ENCODE measurements around the gene CATSPERD.

The CATSPERD gene

DNA sequence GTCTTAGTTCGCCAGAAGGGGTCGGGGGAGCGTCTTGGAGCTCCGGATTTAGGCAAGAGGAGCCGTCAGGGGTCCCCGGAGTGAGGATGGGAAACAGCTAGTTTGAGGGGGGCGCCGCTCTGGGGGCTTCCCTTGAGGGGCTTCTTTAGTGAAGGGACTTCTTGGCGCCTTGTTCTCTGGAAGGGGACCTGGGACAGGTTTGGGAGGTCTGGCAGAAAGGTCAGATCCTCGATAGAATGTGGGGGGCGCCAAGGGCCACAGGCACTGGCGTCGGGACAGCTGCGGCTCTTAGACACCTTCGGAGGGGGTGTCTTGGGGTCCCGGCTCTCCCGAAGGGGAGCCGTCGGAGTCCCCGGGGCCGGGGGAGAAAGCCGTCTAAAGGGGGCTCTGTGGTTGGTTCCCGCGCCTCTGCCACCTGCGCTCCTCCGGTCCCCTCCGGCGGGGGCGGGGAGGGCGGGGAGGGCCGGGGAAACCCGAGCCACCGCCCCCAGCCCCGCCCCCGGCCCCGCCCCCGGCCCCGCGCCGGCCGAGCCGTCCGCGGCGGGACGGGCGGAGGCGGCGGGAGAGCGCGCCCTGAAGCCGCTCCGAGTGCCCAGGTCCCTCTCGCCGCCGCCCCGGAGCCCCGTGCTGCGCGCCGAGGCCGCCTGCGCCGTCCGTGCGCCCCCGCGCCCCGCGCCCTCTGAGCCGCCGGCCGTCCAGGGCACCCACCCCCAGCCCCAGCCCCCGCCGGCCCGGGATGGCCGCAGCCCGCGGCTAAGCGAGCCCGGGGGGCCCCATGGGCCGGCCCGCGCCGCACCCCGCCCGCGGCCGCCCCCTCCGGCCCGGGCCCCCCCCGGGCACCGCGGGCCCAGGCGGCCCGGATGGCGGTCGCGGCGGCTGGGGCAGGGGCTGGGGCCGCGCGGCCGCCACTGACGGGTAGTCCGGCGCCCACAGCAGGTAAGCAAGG is 84.4 kb downstream of the CATSPERD start, which contains the start of gene NRTN:
TSS of gene NRTN (plus strand) at position 552 of the 946 bp plus-strand sequence. CDS start 19,099 bp downstream, outside the sequence.
- DNase-seq (ENCODE audit: low read depth in 2 of 2): peak in 1 of 2 donors; percentile 33

DNA sequence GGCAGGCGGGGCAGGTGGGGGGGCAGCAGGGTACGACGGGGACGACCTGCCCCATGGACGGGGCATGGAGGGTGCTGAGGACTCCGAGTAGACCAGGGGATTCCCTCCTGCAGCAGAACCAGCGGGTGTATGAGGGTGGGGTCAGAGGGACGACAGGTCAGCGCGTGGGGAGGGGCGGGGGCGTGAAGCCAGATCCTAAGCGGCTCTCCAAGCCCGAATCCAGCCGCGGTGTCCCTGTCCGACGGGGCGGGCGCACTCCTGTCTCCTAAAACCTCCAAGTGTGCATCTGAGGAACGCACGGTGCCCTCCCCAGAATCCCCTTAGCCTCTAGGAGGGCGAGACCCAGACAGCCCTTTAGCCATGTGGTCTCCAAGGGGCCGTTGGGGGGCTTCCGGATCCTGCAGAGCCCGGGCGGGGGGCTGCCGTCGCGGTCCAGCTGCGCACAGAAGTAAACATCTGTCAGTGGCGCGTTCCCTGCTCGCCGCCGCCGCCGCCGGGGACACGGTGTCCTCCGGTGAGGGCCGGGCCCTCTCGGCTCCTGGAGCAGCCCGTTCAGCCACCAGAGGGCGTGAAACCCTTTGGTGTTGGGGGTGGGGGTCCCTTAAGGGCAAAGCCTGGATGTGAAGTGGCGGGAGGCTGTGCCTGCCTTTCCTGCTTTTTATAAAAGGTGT is 85.2 kb downstream of the CATSPERD start:
- peak in 1 of 2 donors; percentile 31 for DNase-seq (ENCODE audit: low read depth in 2 of 2)

DNA sequence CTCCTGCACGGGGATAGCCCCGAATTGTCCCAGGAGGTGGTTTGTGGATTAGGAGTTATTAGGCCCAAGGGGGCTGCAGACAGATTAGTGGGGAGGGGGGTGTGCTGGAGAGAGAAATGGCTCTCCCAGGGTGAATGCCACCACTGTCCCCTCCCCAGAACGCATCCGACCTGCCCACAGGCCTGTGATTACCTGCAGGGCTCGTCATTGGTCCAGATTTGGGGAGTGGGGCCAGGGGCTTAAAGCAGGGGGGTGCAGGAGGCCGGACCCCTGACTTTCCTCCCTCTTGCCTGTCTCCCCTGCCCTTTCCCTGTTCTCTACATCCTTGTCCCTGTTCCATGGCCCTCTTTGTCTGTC is 85.7 kb downstream of the CATSPERD start:
- no peak for DNase-seq (ENCODE audit: low read depth in 2 of 2)

DNA sequence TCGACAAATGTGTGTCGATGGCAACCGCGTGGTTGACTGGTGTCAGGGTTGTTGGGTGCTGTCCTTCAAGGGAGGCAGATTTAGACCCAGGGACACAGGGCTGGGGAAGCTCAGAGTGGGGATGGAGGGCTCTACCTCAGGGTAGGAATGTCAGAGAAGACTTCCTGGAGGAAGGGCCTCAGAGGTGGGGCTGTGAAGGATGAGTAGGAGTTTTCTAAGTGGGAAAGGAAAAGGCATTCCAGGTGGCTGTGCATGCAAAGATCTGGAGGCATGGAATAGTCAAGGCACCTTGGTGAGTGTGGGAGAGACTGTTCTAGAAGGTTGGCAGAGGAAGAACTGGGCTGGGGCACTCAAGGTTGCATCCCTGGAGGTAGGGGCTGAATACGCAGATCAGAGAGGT is 86.5 kb downstream of the CATSPERD start:
- no peak for DNase-seq (ENCODE audit: low read depth in 2 of 2)

DNA sequence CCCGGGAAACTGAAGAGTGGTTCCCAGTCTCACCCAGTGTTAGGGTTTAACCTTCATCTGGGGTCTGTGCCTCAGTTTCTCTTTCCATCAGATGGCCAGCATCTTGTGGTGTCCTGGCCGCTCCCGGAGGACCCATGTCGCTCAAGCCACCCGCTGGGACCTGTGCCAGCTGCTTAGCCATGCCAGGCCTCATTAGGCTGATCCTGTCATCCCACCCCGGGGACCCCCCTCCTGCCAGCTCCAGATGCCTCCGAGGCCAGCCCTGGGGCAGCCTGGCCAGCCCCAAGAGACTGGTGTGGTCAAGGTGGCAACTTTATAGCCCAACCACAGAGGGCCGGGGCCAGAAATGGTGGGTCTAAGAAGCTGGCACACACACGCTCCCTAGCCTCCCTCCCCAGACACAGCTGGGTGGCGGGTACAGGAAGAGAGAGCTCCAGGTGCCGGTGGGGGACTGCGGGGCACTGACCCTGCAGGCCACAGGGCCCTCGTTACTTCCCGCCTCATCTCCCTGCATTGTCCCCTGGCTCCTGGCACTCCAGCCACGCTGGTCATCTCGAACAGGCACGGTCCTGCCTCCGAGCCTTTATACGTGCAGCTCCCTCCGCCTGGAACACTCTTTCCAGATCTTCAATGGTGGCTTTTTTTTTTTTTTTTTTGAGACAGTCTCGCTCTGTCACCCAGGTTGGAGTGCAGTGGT is 87.8 kb downstream of the CATSPERD start:
- no peak for DNase-seq (ENCODE audit: low read depth in 2 of 2)

DNA sequence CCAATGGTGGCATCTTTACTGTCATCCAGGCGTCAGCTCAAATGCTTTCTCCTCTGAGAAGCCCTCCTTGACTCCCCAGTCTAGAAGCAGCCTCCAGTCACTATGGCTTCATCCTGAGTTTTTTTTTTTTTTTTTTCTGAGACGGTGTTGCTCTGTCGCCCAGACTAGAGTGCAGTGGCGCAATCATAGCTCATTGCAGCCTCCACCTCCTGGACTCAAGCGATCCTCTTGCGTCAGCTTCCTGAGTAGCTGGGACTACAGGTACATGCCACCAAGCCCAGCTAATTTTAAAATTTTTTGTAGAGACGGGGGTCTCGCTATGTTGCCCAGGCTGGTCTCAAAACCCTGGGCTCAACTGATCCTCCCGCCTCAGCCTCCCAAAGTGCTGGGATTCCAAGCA is 88.6 kb downstream of the CATSPERD start:
- no peak for DNase-seq (ENCODE audit: low read depth in 2 of 2)

DNA sequence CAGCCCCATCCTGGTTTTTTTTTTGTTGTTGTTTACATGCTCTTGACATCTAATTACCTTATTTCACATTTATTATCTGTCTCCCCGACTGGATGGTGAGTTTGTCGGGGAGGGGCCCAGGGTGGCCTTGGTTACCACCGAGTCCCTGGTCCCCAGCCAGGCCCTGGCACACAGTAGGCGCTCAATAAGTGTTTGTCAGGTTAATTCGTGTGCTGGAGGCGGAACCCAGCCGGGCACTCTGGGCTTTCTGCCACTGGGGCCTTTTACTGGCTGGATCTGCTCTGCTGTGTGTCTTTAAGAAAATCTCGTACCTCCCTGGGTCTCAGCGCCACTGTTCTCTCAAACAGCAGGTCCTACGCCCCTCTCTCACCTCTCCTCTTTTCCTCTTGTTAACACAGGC is 89.0 kb downstream of the CATSPERD start:
- no peak for DNase-seq (ENCODE audit: low read depth in 2 of 2)

DNA sequence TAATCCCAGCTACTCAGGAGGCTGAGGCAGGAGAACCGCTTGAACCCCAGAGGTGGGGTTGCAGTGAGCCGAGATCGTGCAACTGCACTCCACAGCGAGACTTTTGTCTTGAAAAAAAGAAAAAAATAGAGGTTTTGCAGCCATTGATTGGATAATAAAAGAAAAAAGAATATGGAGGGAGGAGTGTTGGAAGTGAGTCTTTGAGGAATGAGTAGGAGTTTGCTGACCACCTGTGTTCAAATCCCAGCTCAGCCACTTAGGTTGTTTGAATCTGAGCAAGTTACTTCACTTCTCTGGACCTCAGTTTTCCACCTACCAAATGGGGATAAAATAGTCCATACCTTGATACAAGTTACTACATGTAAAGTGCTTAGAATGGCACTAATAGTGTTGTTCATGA is 90.7 kb downstream of the CATSPERD start:
- no peak for DNase-seq (ENCODE audit: low read depth in 2 of 2)

DNA sequence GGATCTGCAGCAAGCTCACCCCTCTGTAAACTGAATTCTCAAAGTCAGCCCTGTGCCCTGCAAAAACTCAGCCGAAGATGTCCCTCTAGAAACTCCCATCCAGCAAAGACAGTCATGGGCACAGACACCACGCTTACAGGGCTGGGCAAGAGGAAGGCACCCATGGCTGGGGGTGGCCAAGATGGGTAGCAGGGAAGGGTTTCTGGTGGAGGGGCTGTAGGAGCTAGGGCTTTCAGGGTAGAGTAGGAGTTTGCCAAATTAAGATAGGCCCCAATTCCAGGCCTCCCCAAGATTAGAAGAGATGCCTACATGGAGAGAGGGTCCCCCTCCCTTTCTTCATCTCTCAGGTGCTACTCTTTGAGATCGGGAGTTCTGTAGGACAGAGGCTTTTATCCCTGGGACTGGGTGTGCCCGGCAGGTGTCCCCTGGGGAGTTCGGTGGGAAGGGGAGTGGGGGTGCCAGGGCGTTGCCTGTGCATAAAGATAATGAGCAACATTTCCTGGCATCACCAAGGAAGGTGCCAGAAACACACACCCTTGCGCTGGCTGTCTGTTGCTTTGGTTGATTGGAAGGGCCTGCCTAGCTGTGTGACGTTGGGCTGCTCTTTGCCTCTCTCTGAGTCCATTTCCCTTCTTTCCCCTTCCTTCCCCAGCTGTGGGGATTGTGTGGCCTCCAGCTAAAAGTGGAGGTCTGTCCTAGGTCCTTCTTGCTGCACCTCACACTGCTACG is 93.8 kb downstream of the CATSPERD start:
- DNase-seq (ENCODE audit: low read depth in 2 of 2): no peak

DNA sequence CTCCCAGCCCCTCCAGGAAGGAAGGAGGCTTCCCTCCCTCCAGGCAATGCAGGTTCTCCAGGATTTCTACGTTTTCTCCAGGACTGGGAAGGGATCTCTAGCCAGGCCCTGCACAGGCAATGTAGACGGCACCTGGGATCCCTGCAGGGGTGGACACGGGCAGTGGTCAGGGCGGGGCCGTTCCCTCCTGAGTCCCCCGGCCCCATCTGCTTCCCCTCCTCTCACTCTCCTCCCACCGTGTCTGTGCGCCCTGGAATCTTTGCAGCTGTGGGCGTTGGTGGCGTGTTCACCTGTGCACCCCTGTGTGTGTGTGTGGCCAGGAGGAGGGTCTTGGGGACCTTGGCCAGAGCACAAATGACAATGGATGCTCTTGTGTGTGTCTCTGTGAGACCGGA is 94.4 kb downstream of the CATSPERD start:
- no peak for DNase-seq (ENCODE audit: low read depth in 2 of 2)

DNA sequence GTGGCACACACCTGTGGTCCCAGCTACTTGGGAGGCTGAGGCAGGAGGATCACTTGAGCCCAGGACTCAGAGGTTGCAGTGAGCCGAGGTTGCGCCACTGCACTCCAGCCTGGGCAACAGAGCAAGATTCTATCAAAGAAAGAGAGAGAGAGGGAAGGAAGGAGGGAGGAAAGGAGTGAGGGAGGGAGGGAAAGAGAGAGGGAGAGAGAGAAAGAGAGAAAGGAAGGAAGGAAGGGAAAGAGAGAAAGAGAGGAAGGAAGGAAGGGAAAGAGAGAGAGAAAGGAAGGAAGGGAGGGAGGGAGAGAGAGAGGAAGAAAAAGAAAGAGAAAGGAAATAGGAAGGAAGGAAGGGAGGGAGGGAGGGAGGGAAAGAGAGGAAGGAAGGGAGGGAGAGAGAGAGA is 96.8 kb downstream of the CATSPERD start:
- DNase-seq (ENCODE audit: low read depth in 2 of 2): no peak

DNA sequence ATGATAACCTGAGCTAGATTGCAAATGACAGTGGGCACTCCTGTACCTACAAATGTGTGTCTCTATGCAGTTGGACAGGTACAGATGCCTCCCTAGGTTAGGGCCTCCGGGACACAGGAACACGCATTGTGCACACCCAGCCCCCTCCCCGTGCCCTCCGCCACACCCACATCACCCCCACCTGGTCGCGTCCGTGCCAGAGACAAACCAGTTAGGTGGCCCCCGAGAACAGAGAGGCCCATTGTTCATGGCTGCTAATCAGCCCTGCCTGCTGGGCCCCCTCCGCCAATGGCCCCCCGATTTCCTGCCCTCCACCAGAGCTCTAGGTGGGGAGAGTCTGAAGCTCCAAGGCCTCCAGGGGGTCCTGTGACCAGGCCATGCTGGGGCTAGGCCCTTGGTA is 98.2 kb downstream of the CATSPERD start:
- no peak for DNase-seq (ENCODE audit: low read depth in 2 of 2)

DNA sequence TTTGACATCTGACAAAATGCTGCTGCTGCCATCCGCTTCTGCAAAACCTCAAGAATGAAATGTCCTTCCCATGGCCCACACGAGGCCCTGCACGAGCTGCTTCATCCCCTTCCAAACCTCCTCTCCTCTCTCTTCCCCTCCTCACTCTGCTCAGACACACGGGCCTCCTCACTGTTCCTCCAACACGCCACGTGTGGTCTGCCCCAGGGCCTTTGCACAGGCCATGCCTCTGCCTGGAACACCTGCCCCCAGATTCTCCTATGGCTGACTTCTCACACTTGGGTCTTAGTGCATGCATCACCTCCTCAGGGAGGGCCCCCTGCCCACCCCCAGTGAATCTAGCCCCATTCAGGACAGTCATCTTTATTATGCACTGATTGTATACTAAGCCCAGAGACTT is 100.3 kb downstream of the CATSPERD start:
- DNase-seq (ENCODE audit: low read depth in 2 of 2): no peak

DNA sequence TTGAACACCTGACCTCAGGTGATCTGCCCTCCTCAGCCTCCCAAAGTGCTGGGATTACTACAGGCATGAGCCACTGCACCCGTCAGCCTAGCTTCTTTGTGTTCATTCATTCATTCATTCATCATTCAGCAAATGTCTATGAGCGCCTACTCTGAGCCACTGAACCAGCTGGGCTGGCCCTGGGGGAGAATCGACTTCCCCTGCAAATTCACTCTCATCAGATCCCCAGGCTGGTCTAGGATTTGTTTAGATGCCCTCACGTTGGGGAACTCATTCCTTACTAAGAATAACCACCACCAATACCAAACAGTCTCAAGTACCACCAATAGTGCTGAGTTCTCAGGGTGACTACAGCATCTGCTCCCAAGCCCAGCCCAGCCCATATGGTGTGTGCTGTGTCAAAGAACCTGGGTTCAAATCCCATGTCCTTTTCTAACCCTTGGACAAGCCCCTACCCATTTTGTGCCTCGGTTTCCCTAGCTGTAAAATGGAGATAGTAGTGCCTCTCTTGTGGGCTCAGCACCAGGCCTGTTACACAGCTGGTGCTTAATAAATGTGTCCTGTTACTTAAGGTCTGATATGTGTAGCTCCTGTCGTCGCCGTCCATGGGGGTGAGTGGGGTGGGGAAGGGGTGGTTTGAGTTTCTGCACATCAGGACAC is 101.2 kb downstream of the CATSPERD start:
- no peak for DNase-seq (ENCODE audit: low read depth in 2 of 2)

DNA sequence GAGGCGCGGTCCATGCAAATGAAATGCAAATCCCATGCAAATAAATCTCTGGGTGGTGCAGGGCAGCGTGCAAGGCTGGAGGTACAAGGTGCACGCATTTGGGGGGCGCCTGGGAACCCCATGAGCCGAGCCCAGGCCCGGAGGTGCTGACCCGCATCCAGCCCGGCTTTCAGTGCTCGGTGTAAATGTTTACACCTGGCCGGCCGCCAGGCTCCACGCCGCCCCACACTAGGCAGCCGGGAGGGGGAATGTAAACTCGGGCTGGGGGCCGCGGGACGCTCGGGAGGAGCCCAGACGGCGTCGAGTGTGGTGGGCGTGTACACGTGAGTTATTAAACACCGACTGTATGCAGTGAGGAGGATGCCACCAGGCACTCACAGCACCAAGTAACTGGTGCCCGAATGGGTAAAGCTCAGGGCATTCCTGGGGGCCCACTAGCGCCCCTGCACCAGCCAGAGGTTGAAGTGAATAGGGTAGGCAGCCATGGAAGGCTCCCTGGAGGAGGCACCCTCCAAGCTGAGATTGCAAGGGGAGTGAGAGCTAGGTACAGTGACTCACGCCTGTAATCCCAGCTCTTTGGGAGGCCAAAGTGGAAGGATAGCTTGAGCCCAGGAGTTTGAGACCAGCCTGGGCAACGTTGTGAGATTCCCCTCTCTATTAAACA is 101.9 kb downstream of the CATSPERD start:
- DNase-seq (ENCODE audit: low read depth in 2 of 2): no peak

DNA sequence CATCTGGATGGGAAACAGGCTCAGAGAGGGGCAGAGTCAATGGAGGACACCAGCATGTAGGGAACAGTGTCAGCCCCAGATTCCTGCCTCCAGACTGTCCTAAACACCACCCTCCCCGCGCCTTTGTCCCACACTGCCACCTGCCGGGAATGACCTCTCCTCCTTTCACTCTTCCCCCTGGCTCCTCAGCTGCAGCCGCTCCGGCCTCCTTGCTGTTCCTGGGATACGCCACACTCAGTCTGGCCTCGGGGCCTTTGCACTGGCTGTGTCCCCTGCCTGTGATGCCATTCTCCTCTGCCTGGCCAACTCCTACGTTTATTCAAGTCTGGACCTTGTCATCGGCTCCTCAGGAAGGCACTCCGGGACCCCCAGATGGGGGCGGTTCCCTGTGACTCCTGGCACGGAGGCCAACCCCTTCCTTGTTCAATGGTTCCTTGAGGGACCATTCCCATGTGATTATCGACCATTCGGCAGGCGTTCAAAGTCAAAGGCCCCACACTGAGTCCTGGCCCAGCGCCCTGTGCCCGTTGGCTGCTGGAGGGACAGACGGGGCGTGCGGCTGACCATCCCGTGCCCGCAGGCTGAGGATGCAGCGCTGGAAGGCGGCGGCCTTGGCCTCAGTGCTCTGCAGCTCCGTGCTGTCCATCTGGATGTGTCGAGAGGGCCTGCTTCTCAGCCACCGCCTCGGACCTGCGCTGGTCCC is 103.3 kb downstream of the CATSPERD start:
- no peak for DNase-seq (ENCODE audit: low read depth in 2 of 2)

DNA sequence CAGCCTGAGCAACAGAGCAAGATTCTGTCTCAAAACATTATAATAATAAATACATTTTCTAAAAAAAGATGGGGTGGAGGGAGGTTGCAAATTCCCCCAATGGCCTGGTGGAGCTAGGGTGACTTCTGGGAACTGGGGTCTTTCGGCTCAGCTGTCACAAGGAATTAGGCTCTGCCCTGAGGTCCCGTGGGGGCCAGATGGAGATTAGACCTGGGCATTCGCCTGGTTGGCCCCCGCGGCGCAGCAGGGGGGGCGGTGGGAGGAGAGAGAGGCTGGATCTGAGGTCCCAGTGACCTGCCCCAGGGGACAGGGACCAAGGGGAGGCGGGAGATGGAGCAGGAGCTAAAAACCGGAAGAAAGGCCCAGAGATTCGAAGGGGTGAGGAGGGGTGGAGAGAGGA is 104.3 kb downstream of the CATSPERD start:
- DNase-seq (ENCODE audit: low read depth in 2 of 2): no peak

DNA sequence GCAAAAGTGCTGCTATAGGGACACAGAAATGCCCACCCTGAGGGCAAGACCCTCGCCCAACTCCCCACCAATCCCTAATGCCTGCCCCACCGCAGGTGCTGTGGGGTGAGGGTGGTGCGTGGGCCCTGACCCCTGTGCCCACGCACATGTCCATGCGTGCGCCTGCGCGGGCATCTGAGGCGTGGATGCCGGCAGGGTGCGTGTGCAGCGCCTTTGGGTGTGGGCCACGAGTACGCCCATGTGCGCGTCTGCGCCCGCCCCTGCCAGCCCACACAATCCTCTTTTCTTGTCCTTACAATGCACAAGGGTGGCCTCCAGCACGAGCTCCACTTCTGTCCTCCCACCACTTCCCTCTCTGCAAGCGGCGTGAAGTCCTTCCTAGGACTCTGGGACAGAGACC is 104.7 kb downstream of the CATSPERD start:
- no peak for DNase-seq (ENCODE audit: low read depth in 2 of 2)

DNA sequence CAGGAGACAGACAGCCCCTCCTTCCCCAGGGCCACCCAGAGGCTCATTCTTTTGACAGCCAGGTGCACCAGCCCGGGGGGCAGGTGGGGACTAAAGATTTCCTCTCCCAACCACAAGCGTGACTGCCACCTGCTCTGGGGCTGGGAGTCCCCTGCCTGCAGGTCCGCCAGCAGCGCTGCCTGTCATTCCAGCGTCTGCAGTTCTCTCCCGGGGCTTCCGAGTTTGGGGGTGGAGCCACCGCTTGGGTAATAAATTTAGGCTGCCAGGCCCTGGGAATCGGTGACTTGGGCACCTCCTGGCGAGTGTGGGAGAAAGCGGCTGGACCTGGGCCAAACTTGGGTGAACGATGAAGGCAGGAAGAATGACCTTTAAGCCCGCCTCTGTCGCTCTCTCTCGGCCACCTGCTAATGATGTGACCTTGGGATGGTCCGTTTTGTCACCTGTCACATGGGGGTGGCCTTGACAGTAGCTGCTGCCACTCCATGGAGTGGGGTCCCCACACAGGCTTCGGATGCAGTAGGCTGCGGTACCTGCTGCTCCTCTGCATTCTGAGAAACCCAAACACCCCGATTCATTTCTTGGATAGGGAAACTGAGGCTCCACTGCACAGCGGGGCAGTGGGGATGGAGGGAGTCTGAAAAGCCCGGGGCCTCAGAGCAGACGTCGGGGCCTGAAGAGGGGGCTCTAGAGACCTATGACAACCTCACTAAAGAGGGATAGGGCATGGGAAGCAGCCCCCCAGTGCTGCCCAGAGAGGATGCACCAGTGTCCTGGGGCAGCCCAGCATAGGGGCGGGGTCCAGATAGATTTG is 106.3 kb downstream of the CATSPERD start:
- DNase-seq (ENCODE audit: low read depth in 2 of 2): no peak

Data from stimulated activated CD8-positive, alpha-beta memory T cell treated with anti-CD3 and anti-CD28 coated beads, Interleukin-2, amount 100 ng/mL, for 1 hour (primary cell).